Forelimb muscle (tissue), 1 donor: ENCODE measurements around the gene ACAA2. TPM values are rescaled to one million over a fixed set of nuclear protein-coding genes. Genes with fewer than 3 reads are reported as not detected.
"Not testable (repeated sequence)": the region's sequence is repeated elsewhere in the genome, so short reads cannot be mapped to it uniquely, and the experiment has no call there.

Source experiments
- DNase-seq: peaks from one replicate; pipeline ENCODE4 v3.0.0-alpha.2; 2013; ENCODE audit warnings: low read depth
- polyA plus RNA-seq: library from polyadenylated mRNA; unstranded; fragments of 120-200 nt; gene quantifications from one replicate; pipeline ENCODE4 v1.2.1, GENCODE V29; 2013; ENCODE audit not compliant: insufficient read length

The ACAA2 gene
- polyA plus RNA-seq, 1 donor: 77.5 TPM

GRCh38 chr18:49845629-49846360, 32.5 kb upstream of the ACAA2 start:
- no peak for DNase-seq

- DNase-seq: no peak
Observed at GRCh38 chr18:49844903-49845302, 31.6 kb upstream of the ACAA2 start.

GRCh38 chr18:49843778-49844625, 30.7 kb upstream of the ACAA2 start:
- no peak for DNase-seq

- no peak for DNase-seq
Observed at GRCh38 chr18:49843131-49843530, 29.8 kb upstream of the ACAA2 start.

- DNase-seq: no peak
Observed at GRCh38 chr18:49842656-49843055, 29.3 kb upstream of the ACAA2 start.

- no peak for DNase-seq
Observed at GRCh38 chr18:49841236-49842217, 28.2 kb upstream of the ACAA2 start.

- no peak for DNase-seq
Observed at GRCh38 chr18:49839012-49839411, 25.7 kb upstream of the ACAA2 start.

- no peak for DNase-seq
Observed at GRCh38 chr18:49838381-49838780, 25.0 kb upstream of the ACAA2 start.

- no peak for DNase-seq
Observed at GRCh38 chr18:49837889-49838288, 24.6 kb upstream of the ACAA2 start.

GRCh38 chr18:49837316-49837835, 24.0 kb upstream of the ACAA2 start:
- not testable (repeated sequence) for DNase-seq

- no peak for DNase-seq
Observed at GRCh38 chr18:49835405-49835804, 22.1 kb upstream of the ACAA2 start.

- DNase-seq: no peak
Observed at GRCh38 chr18:49834258-49834657, 20.9 kb upstream of the ACAA2 start.

GRCh38 chr18:49833814-49834213, 20.5 kb upstream of the ACAA2 start:
- DNase-seq: no peak

GRCh38 chr18:49832221-49832647, 18.9 kb upstream of the ACAA2 start:
- DNase-seq: no peak

- no peak for DNase-seq
Observed at GRCh38 chr18:49827996-49828395, 14.7 kb upstream of the ACAA2 start.

- DNase-seq: no peak
Observed at GRCh38 chr18:49819823-49820671, 6.7 kb upstream of the ACAA2 start.

GRCh38 chr18:49819071-49819662, 5.8 kb upstream of the ACAA2 start:
- DNase-seq: no peak

GRCh38 chr18:49817947-49818346, 4.6 kb upstream of the ACAA2 start:
- DNase-seq: no peak

- no peak for DNase-seq
Observed at GRCh38 chr18:49815927-49816326, 2.6 kb upstream of the ACAA2 start.

- no peak for DNase-seq
Observed at GRCh38 chr18:49814147-49814499, 790 bp upstream of the ACAA2 start.

GRCh38 chr18:49813069-49813318, 339 bp downstream of the ACAA2 start:
- DNase-seq: no peak
